HG03139 (cell line): ENCODE measurements around the gene EGFL7.

Experiments
- ATAC-seq: cut with Tn5 transposase; IDR thresholded peaks from one replicate; pipeline ENCODE4 v1.9.1; 2021; ENCODE audit not compliant: unreplicated experiment

The EGFL7 gene

DNA sequence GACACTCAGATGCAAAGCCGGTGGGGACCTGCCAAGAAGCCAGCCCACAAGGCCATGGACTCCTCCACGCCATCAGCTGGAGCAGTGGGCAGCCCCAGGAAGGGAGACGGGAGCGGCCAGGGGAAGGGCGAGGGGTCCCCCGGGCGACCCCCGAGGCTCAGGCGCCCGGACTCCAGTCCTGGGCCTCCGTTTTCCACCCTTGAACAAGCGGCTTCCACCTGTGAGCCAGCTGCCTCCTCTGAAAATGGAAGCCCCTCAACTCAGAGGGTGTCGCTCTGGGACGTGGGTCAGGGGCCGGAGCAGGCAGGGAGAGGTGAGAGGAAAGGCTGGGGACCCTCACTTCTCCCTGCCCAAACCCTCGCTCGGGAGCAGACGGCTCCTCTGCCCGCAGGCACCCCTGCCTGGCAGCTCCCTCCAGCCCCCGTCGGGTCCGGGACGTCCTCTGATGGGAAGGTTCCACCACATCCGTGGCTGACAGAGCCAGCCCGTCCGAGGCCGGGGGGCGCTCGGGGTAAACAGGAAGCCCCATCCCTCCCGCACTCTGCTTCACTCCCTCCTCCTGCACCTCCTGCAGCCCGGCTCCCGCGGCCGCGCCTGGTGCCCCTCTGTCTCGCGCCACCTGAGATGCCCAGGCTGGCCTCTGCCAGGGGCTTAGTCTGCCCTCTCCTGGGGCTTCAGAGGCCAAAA, 3.7 kb upstream of the EGFL7 start:
- ATAC-seq: no peak

- ATAC-seq: no peak
Observed at GRCh38 chr9:136659861-136660784, 2.6 kb upstream of the EGFL7 start.

DNA sequence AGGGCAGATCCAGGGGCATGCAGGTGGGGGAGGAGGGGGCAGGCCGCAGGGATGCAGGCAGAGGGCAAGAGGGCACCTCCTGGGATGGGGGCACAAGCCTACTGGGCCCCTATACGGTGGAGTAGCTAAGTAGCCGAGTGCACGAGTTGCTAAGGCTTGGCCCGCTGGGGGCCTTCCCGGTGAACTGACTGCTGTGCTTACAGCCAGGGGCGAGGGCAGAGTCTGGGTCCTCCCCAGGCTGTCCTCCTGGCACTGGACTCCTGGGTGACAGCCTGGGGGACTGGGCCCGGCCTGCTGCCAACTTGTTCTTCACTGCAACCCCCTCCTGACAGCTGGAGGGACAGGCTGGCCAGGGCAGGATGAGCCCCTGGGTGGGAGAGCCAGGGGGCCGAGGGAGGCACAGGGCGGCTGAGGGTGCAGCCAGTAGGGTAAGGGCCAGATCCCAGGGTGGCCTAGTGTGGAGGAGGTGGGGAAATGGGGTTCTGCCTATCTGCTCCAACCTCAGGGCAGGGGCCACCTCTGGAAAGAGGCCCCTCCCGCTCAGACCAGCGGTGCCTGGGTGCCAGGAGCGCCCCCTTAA, 1.7 kb upstream of the EGFL7 start:
- no peak for ATAC-seq

- no peak for ATAC-seq
Observed at GRCh38 chr9:136661641-136662325, 933 bp upstream of the EGFL7 start.

DNA sequence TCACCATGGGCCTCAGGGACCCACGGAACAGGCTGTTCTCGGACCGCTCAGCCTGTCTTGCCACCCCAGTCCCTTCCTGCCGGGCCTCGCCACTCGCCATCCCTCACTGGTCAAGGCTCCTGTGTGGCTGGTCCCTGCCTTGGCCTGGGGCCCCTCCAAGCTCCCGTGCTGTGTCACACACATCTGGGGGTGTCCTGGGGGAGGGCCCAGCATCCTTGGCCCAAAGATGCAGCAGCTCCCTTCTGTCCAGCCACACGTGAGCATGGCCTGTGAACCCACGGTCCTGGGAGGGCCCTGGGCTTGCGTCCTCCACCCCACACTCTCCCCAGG, 425 bp upstream of the EGFL7 start:
- no peak for ATAC-seq

DNA sequence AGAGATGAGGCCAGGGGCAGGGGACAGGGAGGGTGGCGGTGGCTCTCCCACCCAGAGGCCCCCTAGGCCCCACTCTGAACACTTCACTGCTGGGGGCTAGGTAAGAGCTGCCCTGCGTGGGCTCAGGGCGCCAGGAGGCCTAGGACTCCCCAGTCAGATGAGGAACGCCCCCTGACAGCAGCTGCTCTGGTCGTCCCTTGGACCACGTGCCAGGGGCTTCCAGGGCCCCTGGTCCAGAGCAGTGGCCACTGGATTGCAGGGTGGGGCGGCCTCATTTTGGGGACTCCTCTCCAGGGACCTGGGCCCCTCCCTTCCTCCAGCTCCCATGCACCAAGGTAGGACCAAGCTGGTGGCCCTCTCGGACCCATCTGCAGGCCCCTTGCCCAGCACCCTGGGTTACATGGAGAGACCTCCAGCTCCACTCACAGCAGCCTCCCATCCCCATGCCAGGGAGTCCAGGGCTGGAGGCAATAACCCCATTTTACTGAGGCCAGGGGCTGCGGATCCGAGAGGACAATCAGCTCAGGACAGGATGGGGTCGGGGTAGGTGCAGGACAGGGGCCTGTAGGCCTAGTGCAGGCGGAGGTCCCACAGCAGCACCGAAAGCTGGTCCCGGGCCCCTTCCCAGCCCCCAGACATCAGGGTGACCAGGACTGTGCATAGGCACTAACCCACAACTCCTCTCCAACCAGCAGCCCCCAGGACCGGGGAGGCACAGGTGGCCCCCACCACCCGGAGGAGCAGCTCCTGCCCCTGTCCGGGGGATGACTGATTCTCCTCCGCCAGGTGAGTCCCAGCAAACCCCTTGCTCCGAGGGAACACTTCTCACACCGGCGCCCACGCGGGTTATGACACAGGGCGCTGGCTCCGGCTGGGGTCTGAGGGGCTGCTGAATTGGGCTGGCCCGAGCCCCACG, 1.5 kb downstream of the EGFL7 start:
- no peak for ATAC-seq

DNA sequence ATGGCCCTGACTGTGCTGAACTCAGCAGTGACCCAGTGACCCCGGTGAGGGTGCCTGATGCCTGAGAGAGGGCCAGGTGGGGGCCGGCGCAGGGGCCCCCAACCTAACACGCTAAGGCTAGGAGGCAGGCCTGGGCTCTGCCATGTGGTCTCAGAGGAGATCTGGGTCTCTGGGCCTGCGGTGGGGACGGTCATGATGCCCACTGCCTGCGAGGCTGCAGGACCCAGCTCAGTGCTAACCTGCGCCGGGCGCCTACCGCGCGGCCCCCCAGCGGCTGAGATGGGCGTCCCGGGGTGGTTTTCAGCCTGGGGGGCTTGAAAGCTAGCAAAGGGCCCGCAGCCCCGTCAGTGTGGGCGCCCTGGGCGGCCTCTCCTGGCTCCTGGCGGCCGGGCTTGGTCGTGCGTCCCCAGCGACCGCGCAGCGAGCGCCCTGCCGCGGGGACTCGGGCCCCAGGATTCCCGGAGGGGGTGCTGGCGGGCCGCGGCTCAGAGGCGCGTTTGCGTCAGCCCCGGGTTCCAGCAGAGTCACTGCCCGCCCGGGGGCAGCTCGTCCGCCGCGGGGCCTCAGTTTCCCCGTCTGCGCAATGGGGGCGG, 2.5 kb downstream of the EGFL7 start:
- ATAC-seq: no peak

GRCh38 chr9:136665704-136666371, 3.1 kb downstream of the EGFL7 start:
- ATAC-seq: no peak

GRCh38 chr9:136666372-136667213, 3.9 kb downstream of the EGFL7 start:
- no peak for ATAC-seq

DNA sequence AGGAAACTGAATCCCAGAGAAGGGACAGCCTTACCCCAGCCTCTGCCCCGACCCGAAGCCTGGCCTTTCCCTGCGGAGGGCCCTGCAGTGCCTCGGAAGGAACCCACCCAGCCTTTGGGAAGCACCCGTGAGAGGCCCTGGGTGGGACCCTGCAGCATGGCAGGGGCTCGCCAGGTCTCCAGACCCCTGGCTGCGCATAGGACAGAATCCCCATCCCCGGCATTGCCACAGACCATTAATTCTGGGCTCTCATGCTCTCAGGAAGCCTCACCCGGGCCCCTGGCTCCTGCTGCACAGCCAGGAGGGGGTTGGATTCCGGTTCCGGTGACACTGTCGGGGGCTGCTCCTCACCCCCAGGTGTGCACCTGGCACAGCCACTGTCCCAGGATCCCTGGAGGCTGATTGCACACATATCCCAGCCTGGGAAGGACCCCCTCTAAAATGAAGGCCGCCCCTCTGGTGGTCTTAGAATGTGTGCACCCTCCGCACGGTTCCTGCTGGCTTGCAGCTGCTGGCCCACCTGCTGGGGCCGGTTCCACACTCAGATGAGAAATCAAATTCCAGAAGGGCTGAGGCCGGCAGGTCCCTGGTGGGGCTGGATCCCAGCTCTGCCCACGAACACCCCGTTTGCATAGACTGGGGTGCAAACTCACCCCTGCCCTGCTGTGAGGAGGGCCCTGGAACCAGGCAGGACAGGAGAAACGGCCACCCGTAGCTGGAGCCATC, 4.7 kb downstream of the EGFL7 start:
- ATAC-seq: no peak

GRCh38 chr9:136667940-136668760, 5.4 kb downstream of the EGFL7 start:
- ATAC-seq: no peak

- ATAC-seq: no peak
Observed at GRCh38 chr9:136668983-136669790, 6.5 kb downstream of the EGFL7 start.

DNA sequence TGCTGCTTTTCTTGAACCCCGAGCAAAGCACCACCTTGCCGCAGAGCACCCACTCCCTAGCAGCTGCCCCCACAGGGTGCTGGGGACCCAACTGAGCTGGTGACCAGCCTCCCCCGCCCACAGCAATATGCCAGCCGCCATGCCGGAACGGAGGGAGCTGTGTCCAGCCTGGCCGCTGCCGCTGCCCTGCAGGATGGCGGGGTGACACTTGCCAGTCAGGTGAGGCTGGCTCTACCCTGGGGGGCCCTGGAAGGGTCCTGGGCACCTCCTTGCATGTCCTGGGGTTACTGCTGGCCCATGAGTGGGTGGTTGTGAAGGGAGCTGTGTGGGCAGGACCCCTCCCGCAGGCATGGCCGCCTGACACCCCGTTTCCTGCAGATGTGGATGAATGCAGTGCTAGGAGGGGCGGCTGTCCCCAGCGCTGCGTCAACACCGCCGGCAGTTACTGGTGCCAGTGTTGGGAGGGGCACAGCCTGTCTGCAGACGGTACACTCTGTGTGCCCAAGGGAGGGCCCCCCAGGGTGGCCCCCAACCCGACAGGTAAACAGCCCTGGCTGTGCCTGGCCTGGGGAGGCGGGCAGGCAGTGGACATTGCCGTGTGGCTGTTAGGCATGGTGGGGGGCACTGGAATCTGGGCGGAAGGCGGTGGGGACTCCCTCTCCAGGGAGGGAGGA, 7.2 kb downstream of the EGFL7 start:
- no peak for ATAC-seq

DNA sequence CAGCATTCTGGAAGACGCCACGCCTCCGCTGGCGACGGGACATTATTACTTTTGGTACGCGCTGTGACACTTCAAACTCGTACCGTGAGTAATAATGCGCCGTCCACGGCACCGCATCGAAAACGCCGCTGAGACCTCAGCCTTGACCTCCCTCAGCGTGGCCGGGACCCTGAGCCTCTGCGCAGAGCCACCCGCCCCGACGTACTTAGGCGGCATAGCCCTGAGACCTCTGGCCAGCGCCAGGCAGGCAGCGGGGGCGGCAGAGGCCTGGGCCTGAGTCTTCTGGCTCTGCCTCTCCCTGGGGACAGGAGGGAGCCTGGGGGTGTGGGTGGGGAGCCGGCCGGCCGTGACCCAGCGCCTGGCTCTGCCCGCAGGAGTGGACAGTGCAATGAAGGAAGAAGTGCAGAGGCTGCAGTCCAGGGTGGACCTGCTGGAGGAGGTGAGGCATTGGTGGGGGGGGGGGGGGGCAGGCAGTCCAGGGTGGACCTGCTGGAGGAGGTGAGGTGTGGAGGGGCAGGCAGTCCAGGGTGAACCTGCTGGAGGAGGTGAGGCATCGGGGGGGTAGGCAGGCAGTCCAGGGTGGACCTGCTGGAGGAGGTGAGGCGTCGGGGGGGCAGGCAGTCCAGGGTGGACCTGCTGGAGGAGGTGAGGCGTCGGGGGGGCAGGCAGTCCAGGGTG, 8.0 kb downstream of the EGFL7 start:
- ATAC-seq: no peak

DNA sequence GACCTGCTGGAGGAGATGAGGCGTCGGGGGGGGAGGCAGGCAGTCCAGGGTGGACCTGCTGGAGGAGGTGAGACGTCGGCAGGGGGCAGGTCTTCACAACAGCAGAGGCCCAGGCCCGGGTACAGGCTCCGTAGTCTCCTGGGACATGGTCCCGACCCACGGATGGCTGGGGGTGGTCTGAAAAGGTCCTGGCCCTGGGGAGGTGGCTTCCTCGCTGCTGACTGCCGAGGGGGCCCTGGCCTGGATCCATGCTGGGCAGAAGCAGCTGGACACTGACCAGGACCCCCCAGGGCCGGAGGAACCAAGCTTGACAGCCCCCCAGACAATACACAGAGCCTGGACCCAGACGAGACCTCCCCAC, 8.5 kb downstream of the EGFL7 start:
- no peak for ATAC-seq
